Measurements from ENCODE around the gene PAMR1.

Gene PAMR1

GRCh38 chr11:35403765-35404387, 121.5 kb downstream of the PAMR1 start:
- no peak for DNase-seq (ENCODE audit: low read depth in 2 of 2, low spot score in 1 of 2)

- DNase-seq (ENCODE audit: low read depth in 2 of 2, low spot score in 1 of 2) = no peak
These were observed 122.4 kb downstream of the PAMR1 start for GRCh38 chr11:35402751-35403660.

- no peak for DNase-seq (ENCODE audit: low read depth in 2 of 2, low spot score in 1 of 2)
These were observed 126.5 kb downstream of the PAMR1 start for GRCh38 chr11:35398881-35399280.

GRCh38 chr11:35394941-35395340, 130.5 kb downstream of the PAMR1 start:
- no peak for DNase-seq (ENCODE audit: low read depth in 2 of 2, low spot score in 1 of 2)

GRCh38 chr11:35393098-35393497, 132.3 kb downstream of the PAMR1 start:
- DNase-seq (ENCODE audit: low read depth in 2 of 2, low spot score in 1 of 2) = no peak

- DNase-seq (ENCODE audit: low read depth in 2 of 2, low spot score in 1 of 2) = peak; percentile 66 to 82
These were observed 133.3 kb downstream of the PAMR1 start for GRCh38 chr11:35391922-35392688.

GRCh38 chr11:35390737-35391682, 134.4 kb downstream of the PAMR1 start:
- no peak for DNase-seq (ENCODE audit: low read depth in 2 of 2, low spot score in 1 of 2)

- DNase-seq (ENCODE audit: low read depth in 2 of 2, low spot score in 1 of 2) = no peak
These were observed 135.4 kb downstream of the PAMR1 start for GRCh38 chr11:35389897-35390465.

GRCh38 chr11:35389112-35389511, 136.3 kb downstream of the PAMR1 start:
- DNase-seq (ENCODE audit: low read depth in 2 of 2, low spot score in 1 of 2) = no peak

GRCh38 chr11:35388061-35388460, 137.4 kb downstream of the PAMR1 start:
- no peak for DNase-seq (ENCODE audit: low read depth in 2 of 2, low spot score in 1 of 2)

GRCh38 chr11:35387111-35387982, 138.1 kb downstream of the PAMR1 start:
- DNase-seq (ENCODE audit: low read depth in 2 of 2, low spot score in 1 of 2) = no peak

- no peak for DNase-seq (ENCODE audit: low read depth in 2 of 2, low spot score in 1 of 2)
These were observed 141.5 kb downstream of the PAMR1 start for GRCh38 chr11:35383953-35384352.

Data from stimulated activated CD8-positive, alpha-beta memory T cell treated with anti-CD3 and anti-CD28 coated beads, Interleukin-4, amount 100 ng/mL, for 4 hours (primary cell).